NCI-H526 treated with DMSO at 0.1 percent for 48 hours (cell line): ENCODE data around the gene CARD9.
"Not testable (repeated sequence)": the region's sequence is repeated elsewhere in the genome, so short reads cannot be mapped to it uniquely, and the experiment has no call there.

Source experiments
- DNase-seq: peaks from one replicate; lab custom pipeline; 2025; lab: John Stamatoyannopoulos, UW

CARD9 gene

GRCh38 chr9:136363949-136364748 lies 9.3 kb downstream of the CARD9 start:
- no peak for DNase-seq

- DNase-seq: peak; percentile 69
These were observed 10.1 kb downstream of the CARD9 start, which contains the start of gene DNLZ for GRCh38 chr9:136363106-136363948. DNLZ (minus strand) TSS chr9:136363744; CDS start chr9:136363714, 30 bp downstream.

- DNase-seq: no peak
These were observed 11.1 kb downstream of the CARD9 start for GRCh38 chr9:136362450-136362784.

GRCh38 chr9:136361754-136362449 lies 11.6 kb downstream of the CARD9 start:
- no peak for DNase-seq

- no peak for DNase-seq
These were observed 12.3 kb downstream of the CARD9 start for GRCh38 chr9:136361047-136361753.

- no peak for DNase-seq
These were observed 13.4 kb downstream of the CARD9 start for GRCh38 chr9:136359774-136360718.

GRCh38 chr9:136358888-136359287 lies 14.6 kb downstream of the CARD9 start:
- no peak for DNase-seq

- no peak for DNase-seq
These were observed 15.5 kb downstream of the CARD9 start for GRCh38 chr9:136358016-136358415.

- no peak for DNase-seq
These were observed 16.2 kb downstream of the CARD9 start for GRCh38 chr9:136357202-136357725.

- DNase-seq: no peak
These were observed 17.6 kb downstream of the CARD9 start for GRCh38 chr9:136355616-136356557.

GRCh38 chr9:136354592-136355085 lies 18.8 kb downstream of the CARD9 start:
- DNase-seq: no peak

GRCh38 chr9:136353757-136354488 lies 19.5 kb downstream of the CARD9 start:
- DNase-seq: no peak

- no peak for DNase-seq
These were observed 20.4 kb downstream of the CARD9 start for GRCh38 chr9:136353088-136353487.

GRCh38 chr9:136352682-136353081 lies 20.8 kb downstream of the CARD9 start:
- DNase-seq: no peak

GRCh38 chr9:136351868-136352267 lies 21.6 kb downstream of the CARD9 start:
- DNase-seq: not testable (repeated sequence)

GRCh38 chr9:136351252-136351800 lies 22.1 kb downstream of the CARD9 start:
- no peak for DNase-seq

- no peak for DNase-seq
These were observed 23.9 kb downstream of the CARD9 start for GRCh38 chr9:136349546-136349945.

- no peak for DNase-seq
These were observed 24.8 kb downstream of the CARD9 start for GRCh38 chr9:136348691-136349090.
